ENCODE data around the gene TCL1B. TPM values are rescaled to one million over a fixed set of nuclear protein-coding genes. Genes with fewer than 3 reads are reported as not detected.

The TCL1B gene
- total RNA-seq, 1 experiment from 2014 or later = 3.6 TPM

GRCh38 chr14:95692109-95692508 is 5.9 kb downstream of the TCL1B start:
- no peaks in the 10 kb centered on the region for H3K9me3 Mint-ChIP-seq
- Histone ChIP-seq H2AK5ac (ENCODE audit: insufficient read length, low read length) (no peak overlapping the region), H3K9ac (ENCODE audit: extremely low read depth, insufficient read length, low read length) (no peak overlapping the region), H3K56ac (ENCODE audit: insufficient read length, low read depth, low read length) (no peak overlapping the region), H2BK15ac (ENCODE audit: low read depth, low read length) (no peak overlapping the region), H4K91ac (ENCODE audit: insufficient read length, low read depth, low read length) (no peak overlapping the region), H3K23ac (ENCODE audit: insufficient read length, low read depth, low read length) (no peak overlapping the region), H3K9me3 (ENCODE audit: control insufficient read depth, low read depth, low read length) (no peaks in the 10 kb centered on the region), H3K27ac (ENCODE audit: insufficient read length, low read depth, low read length) (no peak overlapping the region), H3K27me3 (ENCODE audit: insufficient read depth, low read length) (peaks cover 3% of the 10 kb centered on the region; the same call in 1 of the 2 replicates), H3K4me2 (ENCODE audit: insufficient read depth, insufficient read length, low read length) (no peak overlapping the region), H2BK5ac (ENCODE audit: insufficient read length, low read length) (no peak overlapping the region), H3K79me1 (ENCODE audit: insufficient read depth, low read depth, low read length, poor library complexity, severe bottlenecking) (no peaks in the 10 kb centered on the region), H2BK12ac (ENCODE audit: insufficient read length, low read depth, low read length) (no peak overlapping the region), H2BK120ac (ENCODE audit: low read depth, low read length, poor library complexity, severe bottlenecking) (no peak overlapping the region), H3K18ac (ENCODE audit: insufficient read length, low read depth, low read length) (no peak overlapping the region), H3K79me2 (ENCODE audit: insufficient read depth, low read length) (no peaks in the 10 kb centered on the region), H4K20me1 (ENCODE audit: control insufficient read depth, insufficient read depth, insufficient read length) (peaks cover 2% of the 10 kb centered on the region), H3T11ph (ENCODE audit: low read length) (no peak overlapping the region), H4K5ac (ENCODE audit: insufficient read length, low read depth, low read length) (no peak overlapping the region), H2BK20ac (ENCODE audit: low read depth, low read length, poor library complexity, severe bottlenecking) (no peak overlapping the region), H4K8ac (replicated peaks; ENCODE audit: insufficient read length, low read depth, low read length) (no peak overlapping the region), H3K4ac (ENCODE audit: low read depth, low read length) (no peak overlapping the region), H2AFZ (ENCODE audit: low read length) (no peak overlapping the region), H3K23me2 (ENCODE audit: insufficient read length, low read depth, low read length, poor library complexity, severe bottlenecking) (no peaks in the 10 kb centered on the region), H3K4me1 (ENCODE audit: insufficient read depth, low read length) (no peaks in the 10 kb centered on the region), H3K14ac (ENCODE audit: insufficient read depth, low read length) (no peak overlapping the region)
- no peak overlapping the region for H3K27ac Mint-ChIP-seq
- TF ChIP-seq CTCF (conservative IDR thresholded peaks at IDR 0.05) = no peak
- no CpG with 5 or more reads among the region's 4 CpGs for WGBS (ENCODE audit: extremely low coverage, insufficient read length, low lambda C conversion rate)
- H3K27me3 Mint-ChIP-seq (ENCODE audit: low read depth) = peaks cover 83% of the 10 kb centered on the region
- no peak for DNase-seq
- H3K4me1 Mint-ChIP-seq = peaks cover 20 to 22% of the 10 kb centered on the region in 2 experiments
- no peaks in the 10 kb centered on the region for H3K36me3 Mint-ChIP-seq (ENCODE audit: insufficient read depth in 1 of 3, low read depth in 3 of 3)
- H3K4me3 Mint-ChIP-seq = no peak overlapping the region
